Measurements from ENCODE around the gene TEX13D. TPM values are rescaled to one million over a fixed set of nuclear protein-coding genes. Genes with fewer than 3 reads are reported as not detected.

TEX13D gene
- polyA plus RNA-seq, 1 donor: not detected

GRCh38 chrX:124348885-124349453, 16.5 kb downstream of the TEX13D start:
- DNase-seq: no peak

- no peak for DNase-seq
Observed at GRCh38 chrX:124354648-124355047, 22.2 kb downstream of the TEX13D start.

GRCh38 chrX:124358800-124359383, 26.4 kb downstream of the TEX13D start:
- DNase-seq: no peak

GRCh38 chrX:124362072-124362471, 29.6 kb downstream of the TEX13D start:
- no peak for DNase-seq

- no peak for DNase-seq
Observed at GRCh38 chrX:124362761-124363160, 30.3 kb downstream of the TEX13D start.

- DNase-seq: no peak
Observed at GRCh38 chrX:124369722-124370121, 37.3 kb downstream of the TEX13D start.

- no peak for DNase-seq
Observed at GRCh38 chrX:124373348-124373747, 40.9 kb downstream of the TEX13D start.

GRCh38 chrX:124378643-124379042, 46.2 kb downstream of the TEX13D start:
- DNase-seq: no peak

- DNase-seq: no peak
Observed at GRCh38 chrX:124383354-124383753, 50.9 kb downstream of the TEX13D start.

- DNase-seq: no peak
Observed at GRCh38 chrX:124386401-124386800, 53.9 kb downstream of the TEX13D start.

Other genes with a start within 250 kb of the TEX13D start
- 0.19 TPM for gene SH2D1A, start 13.9 kb downstream of the TEX13D start, polyA plus RNA-seq (ENCODE audit: insufficient read length)

All from hindlimb muscle (tissue), 1 donor.